ENCODE results near the gene TBX2. TPM values are rescaled to one million over a fixed set of nuclear protein-coding genes. Genes with fewer than 3 reads are reported as not detected.

The TBX2 gene
- total RNA-seq, 1 experiment from 2014 or later: not detected

GRCh38 chr17:61413661-61414126 is 14.1 kb downstream of the TBX2 start:
- Histone ChIP-seq H3K27me3 (replicated peaks; ENCODE audit: insufficient read depth, low read depth, low read length, poor library complexity) (peaks cover 11% of the 10 kb centered on the region), H3K27ac (ENCODE audit: low read depth, low read length, poor library complexity, severe bottlenecking) (no peak overlapping the region), H3K9me3 (ENCODE audit: low read depth, low read length, poor library complexity, severe bottlenecking) (no peaks in the 10 kb centered on the region), H3K4me3 (ENCODE audit: low read depth, low read length, poor library complexity, severe bottlenecking) (no peak overlapping the region), H3K36me3 (ENCODE audit: insufficient read depth, low read length, poor library complexity, severe bottlenecking) (no peaks in the 10 kb centered on the region), H3K4me1 (ENCODE audit: insufficient read depth, low read length, poor library complexity, severe bottlenecking) (peaks cover 21% of the 10 kb centered on the region)
- no TSS peak for BruUV-seq (replicated peaks)
- intact Hi-C loops (cut with micrococcal nuclease; ENCODE audit: unreplicated experiment): loop anchor here (5.0 kb wide), 1 partner anchor 169 kb away; no protein-coding TSS in a partner anchor
- ChIA-PET CTCF (no interaction called here), POLR2A (ENCODE audit: low non-redundant PET) (no interaction called here)
- TF ChIP-seq EZH2 (IDR thresholded peaks at IDR 0.05; ENCODE audit: borderline replicate concordance, low read depth, low read length, poor library complexity, severe bottlenecking): no peak
- DNase-seq (ENCODE audit: low spot score): no peak

DNA sequence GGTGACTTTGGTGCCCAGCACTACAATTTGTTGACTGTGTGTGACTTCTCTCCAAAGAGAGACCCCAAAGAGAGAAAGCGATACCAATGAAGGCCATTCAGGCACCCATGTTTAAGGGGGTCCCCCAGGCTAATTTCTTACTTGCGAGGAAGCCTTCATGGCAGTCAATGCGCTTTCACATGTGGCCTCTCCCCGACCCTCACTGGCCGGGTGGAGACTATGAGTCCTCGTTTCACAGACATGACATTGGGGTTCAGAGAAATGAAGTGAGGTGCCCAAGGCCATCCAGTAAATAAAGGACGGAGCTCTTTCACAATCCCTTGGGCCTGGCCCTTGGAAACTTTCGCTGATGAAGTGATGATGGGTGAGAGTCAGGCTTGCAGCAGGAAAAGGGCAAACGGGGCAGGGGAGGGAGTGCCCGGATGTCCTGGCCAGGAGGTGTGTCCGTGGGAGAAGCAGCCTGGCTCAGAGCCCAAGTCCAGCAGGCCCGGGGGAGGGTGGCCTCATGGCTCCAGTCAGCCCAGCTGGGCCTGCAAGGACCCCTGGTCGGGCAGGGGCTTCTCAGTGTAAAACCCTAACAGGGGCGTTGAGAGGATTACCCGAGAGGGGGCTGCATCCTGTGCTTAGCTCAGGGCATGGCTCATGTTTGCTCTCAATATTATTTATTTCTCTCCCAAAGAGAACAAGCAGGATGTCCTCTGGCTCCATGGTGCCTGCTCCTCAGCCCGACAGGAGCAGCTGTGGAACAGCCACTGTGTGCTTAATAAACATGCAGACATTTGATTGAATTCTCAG is 14.7 kb downstream of the TBX2 start:
- Histone ChIP-seq H3K36me3 (ENCODE audit: insufficient read depth, low read length, poor library complexity, severe bottlenecking) (no peaks in the 10 kb centered on the region), H3K27me3 (replicated peaks; ENCODE audit: insufficient read depth, low read depth, low read length, poor library complexity) (peaks cover 8% of the 10 kb centered on the region), H3K4me1 (ENCODE audit: insufficient read depth, low read length, poor library complexity, severe bottlenecking) (peaks cover 21% of the 10 kb centered on the region), H3K4me3 (ENCODE audit: low read depth, low read length, poor library complexity, severe bottlenecking) (no peak overlapping the region), H3K9me3 (ENCODE audit: low read depth, low read length, poor library complexity, severe bottlenecking) (no peaks in the 10 kb centered on the region), H3K27ac (ENCODE audit: low read depth, low read length, poor library complexity, severe bottlenecking) (no peak overlapping the region)
- intact Hi-C loops (cut with micrococcal nuclease; ENCODE audit: unreplicated experiment): loop anchor here (5.0 kb wide), 1 partner anchor 168 kb away; no protein-coding TSS in a partner anchor
- ChIA-PET CTCF (no interaction called here), POLR2A (ENCODE audit: low non-redundant PET) (no interaction called here)
- TF ChIP-seq EZH2 (IDR thresholded peaks at IDR 0.05; ENCODE audit: borderline replicate concordance, low read depth, low read length, poor library complexity, severe bottlenecking) (no peak), CTCF (conservative IDR thresholded peaks at IDR 0.05; ENCODE audit: low read depth, low read length) (no peak)
- BruUV-seq (replicated peaks): no TSS peak
- no peak for DNase-seq (ENCODE audit: low spot score)

DNA sequence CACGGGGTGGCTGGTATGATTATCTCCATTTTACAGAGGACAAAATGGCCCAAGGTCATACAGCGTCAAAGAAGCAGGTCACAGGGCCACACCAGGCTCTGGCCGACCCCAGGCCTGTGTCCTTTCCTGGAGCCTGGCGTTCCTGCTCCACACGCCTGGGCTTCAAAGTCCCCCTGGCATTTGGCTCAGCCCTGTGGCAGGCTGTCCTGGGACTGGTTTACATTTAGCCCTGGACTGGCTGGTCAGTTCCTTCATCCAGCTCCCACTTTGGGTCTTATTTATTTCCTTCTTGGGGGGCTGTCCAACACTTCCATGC is 15.3 kb downstream of the TBX2 start:
- H3K4me3 ChIP-seq (ENCODE audit: low read depth, low read length, poor library complexity, severe bottlenecking): no peak overlapping the region
- H3K27ac ChIP-seq (ENCODE audit: low read depth, low read length, poor library complexity, severe bottlenecking): no peak overlapping the region
- H3K4me1 ChIP-seq (ENCODE audit: insufficient read depth, low read length, poor library complexity, severe bottlenecking): peaks cover 19% of the 10 kb centered on the region
- TF ChIP-seq EZH2 (IDR thresholded peaks at IDR 0.05; ENCODE audit: borderline replicate concordance, low read depth, low read length, poor library complexity, severe bottlenecking) (no peak), CTCF (conservative IDR thresholded peaks at IDR 0.05; ENCODE audit: low read depth, low read length) (no peak)
- H3K27me3 ChIP-seq (replicated peaks; ENCODE audit: insufficient read depth, low read depth, low read length, poor library complexity): peaks cover 8% of the 10 kb centered on the region
- ChIA-PET CTCF (no interaction called here), POLR2A (ENCODE audit: low non-redundant PET) (no interaction called here)
- no peaks in the 10 kb centered on the region for H3K36me3 ChIP-seq (ENCODE audit: insufficient read depth, low read length, poor library complexity, severe bottlenecking)
- no TSS peak for BruUV-seq (replicated peaks)
- no peak for DNase-seq (ENCODE audit: low spot score)
- intact Hi-C loops (cut with micrococcal nuclease; ENCODE audit: unreplicated experiment): loop anchor here (5.0 kb wide), 2 partner anchors 167 to 422 kb away; no protein-coding TSS in a partner anchor
- no peaks in the 10 kb centered on the region for H3K9me3 ChIP-seq (ENCODE audit: low read depth, low read length, poor library complexity, severe bottlenecking)

Measured in A673 (cell line).